Astrocyte of the spinal cord (primary cell): Measurements from ENCODE around the gene ZNF618.
A peak's percentile ranks its signal among the peaks of the same experiment; 100 is the strongest.

Experiments
- DNase-seq: peaks from one replicate; pipeline ENCODE4 v3.0.0; 2011; ENCODE audit warnings: low read depth, low spot score
- H3K4me3 ChIP-seq: 2 replicates; pipeline ENCODE4 v1.5.1; 2011; ENCODE audit warnings: low read depth, mild to moderate bottlenecking, low read length, moderate library complexity
- in situ Hi-C: cut with HindIII; loops from 2 replicates; pipeline ENCODE4 v1.10.0; 2017; ENCODE audit warnings: low sequenced_read_pairs
- TF ChIP-seq, protein P1 (sequence below): IDR thresholded peaks from 2 replicates; pipeline ENCODE4 v1.5.1; 2012; ENCODE audit warnings: low read depth, mild to moderate bottlenecking, low read length, inconsistent platforms

Gene ZNF618

DNA sequence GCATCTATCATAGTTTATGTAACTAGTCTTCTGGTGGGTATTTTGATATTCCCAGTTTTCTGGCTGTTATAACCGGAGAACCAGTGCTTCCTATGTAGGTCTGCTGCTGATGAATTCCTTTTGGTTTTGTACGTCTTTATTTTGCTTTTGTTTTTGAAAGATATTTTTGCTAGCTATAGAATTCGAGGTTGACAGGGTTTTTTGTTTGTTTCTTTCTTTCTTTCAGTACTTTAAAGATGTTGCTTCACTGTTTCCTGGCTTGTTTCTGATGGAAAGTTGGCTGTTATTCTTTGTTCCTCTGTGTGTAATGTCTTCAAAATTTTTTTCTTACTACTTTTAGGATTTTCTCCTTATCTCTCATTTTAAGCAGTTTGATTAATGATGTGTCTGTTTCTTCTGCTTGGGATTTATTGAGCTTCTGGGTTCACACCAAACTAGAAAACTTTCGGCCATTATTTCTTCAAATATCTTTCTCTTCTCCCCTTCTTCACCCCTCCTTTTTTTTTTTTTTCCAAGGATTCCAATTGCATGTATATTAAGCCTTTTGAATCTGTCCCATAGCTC, 27.5 kb downstream of the ZNF618 start:
- TF ChIP-seq, protein P1, sequence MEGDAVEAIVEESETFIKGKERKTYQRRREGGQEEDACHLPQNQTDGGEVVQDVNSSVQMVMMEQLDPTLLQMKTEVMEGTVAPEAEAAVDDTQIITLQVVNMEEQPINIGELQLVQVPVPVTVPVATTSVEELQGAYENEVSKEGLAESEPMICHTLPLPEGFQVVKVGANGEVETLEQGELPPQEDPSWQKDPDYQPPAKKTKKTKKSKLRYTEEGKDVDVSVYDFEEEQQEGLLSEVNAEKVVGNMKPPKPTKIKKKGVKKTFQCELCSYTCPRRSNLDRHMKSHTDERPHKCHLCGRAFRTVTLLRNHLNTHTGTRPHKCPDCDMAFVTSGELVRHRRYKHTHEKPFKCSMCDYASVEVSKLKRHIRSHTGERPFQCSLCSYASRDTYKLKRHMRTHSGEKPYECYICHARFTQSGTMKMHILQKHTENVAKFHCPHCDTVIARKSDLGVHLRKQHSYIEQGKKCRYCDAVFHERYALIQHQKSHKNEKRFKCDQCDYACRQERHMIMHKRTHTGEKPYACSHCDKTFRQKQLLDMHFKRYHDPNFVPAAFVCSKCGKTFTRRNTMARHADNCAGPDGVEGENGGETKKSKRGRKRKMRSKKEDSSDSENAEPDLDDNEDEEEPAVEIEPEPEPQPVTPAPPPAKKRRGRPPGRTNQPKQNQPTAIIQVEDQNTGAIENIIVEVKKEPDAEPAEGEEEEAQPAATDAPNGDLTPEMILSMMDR, result no peak
- no peak overlapping the region for H3K4me3 ChIP-seq
- DNase-seq, result no peak
- in situ Hi-C loops, result no loop called here

DNA sequence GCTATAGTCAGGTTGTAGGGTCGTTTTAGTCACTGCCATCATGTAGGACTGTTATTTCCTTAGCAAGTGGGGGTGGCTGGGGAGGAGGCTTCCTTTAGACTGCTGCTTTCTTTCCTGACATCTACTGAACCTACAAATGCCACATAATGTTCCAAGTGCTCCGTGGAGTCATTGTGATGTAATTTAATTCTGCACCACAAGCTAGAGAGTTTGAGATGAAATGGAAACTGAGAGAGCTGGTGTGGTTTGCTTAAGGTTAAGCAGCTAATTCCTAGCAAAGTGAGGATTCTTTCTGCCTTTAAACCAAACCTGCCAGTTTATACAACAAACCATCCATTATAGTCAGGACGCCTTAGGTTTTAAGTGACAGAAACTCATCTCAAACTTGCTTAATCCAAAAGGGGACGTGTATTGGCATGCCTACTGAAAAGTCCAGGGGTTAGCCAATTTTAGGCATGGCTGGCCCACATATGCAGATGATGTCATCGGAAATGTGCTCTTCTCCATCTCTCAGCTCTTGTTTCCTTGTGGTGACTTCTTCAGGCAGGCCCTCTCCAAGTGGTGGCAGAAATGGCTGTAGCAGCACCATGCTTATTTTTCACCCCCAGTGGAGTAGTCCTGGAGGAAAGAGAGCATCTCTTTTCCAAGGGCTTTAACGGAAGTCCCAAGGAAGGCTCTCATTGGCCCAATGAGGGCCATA, 30.5 kb downstream of the ZNF618 start:
- in situ Hi-C loops, result no loop called here
- DNase-seq, result peak; percentile 61
- no peak overlapping the region for H3K4me3 ChIP-seq
- TF ChIP-seq, protein P1, result no peak

DNA sequence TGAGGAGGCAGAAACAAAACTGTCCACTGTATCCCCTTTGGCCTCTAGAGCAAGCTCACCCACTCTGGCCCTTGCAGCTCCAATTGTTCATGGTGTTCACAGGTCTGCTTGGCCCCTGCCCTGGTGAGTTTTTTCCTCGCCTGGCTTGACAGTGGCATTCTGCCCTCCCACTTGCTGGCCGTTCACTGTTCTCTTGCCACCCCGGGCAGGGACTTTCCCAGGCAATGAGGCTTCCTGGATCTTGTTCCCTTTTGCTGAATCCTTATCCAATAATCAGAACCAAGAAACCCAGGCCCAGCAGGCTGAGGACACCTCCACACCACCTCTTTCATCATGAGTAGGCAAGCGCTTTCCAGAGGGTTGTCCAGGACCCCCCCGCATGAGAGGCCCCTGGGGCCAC, 31.2 kb downstream of the ZNF618 start:
- in situ Hi-C loops, result no loop called here
- no peak for DNase-seq
- TF ChIP-seq, protein P1, result no peak
- no peak overlapping the region for H3K4me3 ChIP-seq

DNA sequence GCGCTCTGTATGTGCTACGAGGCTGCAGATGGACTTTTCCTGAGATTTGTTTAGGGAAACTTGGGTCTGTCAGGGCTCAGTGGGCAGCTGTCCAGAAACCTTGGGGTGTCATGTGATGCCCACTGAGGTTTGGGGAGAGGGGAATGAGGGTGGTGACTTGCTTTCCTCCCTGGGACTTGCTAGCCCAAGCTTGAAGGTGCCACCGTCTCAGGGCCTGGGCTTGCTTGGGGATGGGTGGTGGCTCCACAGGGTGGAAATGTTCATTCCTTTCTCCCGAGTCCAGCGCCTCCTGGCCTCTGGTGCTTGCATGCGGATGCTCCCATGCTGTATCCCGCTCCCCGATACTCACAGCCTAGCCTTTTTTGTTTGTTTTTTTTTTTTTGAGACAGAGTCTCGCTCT, 33.3 kb downstream of the ZNF618 start:
- DNase-seq, result no peak
- in situ Hi-C loops, result no loop called here
- H3K4me3 ChIP-seq, result no peak overlapping the region
- TF ChIP-seq, protein P1, result no peak

DNA sequence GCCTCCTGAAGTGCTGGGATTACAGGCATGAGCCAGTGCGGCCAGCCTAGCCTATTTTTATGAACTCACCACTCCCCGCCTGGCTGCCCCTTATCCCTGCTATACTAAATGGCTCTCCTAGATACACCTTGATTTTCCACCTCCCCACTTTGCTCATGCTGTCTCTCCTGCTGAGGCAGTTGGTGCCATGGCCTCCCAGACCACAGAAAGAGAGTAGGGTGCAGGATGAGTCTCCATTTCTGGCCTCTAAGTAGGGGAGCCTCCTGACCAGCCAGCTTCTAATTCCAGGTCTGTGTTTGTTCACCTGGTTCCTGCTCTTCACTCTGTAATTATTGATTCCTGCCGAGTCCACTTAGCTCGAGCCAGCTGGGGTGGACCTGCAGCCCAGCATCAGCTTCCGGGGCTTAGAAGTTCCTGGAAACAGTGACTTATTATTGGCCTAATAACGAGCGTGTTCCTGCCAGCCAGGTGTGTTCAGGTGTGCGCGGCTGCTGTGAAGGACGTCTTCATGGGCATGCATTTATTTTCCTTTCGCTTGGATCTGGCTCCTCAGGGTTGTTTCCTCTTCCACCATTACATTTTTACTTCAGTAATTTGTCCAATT, 34.0 kb downstream of the ZNF618 start:
- TF ChIP-seq, protein P1, result no peak
- in situ Hi-C loops, result no loop called here
- H3K4me3 ChIP-seq, result no peak overlapping the region
- no peak for DNase-seq

DNA sequence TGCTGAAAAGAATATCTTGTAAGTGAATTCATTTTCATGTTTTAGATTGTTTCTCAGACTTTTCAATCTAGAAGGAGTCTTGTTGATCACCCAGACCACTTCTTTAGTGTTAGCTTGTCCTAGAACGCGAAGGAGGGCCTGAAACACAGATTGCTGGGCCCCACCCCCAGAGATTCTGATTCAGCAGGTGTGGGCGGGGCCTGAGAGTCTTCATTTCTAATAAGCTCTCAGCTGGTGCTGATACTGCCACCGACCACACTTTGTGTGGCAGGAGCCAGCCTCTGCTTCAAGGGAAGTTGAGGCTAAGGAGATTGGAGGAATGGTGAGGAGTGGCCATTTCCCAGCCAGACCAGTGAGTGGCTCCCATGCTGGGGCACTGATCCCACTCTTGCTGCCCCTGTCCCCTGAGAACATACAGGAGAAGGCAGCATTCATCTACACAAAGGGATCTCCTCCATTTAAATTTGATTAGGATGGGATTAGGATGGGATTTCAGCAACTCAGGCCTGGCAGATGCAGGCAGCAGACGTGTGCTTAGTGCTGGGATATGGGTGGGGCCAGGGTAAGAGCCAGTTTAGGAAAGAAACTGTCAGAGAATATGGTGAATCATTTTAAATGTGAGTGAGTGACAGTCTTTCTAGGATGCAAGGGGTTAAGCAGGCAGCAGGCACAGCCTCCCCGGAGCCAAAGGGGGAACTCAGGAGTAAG, 35.9 kb downstream of the ZNF618 start:
- TF ChIP-seq, protein P1, result no peak
- no peak for DNase-seq
- no peak overlapping the region for H3K4me3 ChIP-seq
- in situ Hi-C loops, result no loop called here
